ENCODE data around the gene LZTS2. TPM values are rescaled to one million over a fixed set of nuclear protein-coding genes. Genes with fewer than 3 reads are reported as not detected.
"Not testable (repeated sequence)": the region's sequence is repeated elsewhere in the genome, so short reads cannot be mapped to it uniquely, and the experiment has no call there.

Gene LZTS2, protein sequence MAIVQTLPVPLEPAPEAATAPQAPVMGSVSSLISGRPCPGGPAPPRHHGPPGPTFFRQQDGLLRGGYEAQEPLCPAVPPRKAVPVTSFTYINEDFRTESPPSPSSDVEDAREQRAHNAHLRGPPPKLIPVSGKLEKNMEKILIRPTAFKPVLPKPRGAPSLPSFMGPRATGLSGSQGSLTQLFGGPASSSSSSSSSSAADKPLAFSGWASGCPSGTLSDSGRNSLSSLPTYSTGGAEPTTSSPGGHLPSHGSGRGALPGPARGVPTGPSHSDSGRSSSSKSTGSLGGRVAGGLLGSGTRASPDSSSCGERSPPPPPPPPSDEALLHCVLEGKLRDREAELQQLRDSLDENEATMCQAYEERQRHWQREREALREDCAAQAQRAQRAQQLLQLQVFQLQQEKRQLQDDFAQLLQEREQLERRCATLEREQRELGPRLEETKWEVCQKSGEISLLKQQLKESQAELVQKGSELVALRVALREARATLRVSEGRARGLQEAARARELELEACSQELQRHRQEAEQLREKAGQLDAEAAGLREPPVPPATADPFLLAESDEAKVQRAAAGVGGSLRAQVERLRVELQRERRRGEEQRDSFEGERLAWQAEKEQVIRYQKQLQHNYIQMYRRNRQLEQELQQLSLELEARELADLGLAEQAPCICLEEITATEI
- polyA plus RNA-seq (ENCODE audit: insufficient read length in 4 of 4) = 10 to 100 TPM; 43.5 to 83.7 (median 70.8) TPM

DNA sequence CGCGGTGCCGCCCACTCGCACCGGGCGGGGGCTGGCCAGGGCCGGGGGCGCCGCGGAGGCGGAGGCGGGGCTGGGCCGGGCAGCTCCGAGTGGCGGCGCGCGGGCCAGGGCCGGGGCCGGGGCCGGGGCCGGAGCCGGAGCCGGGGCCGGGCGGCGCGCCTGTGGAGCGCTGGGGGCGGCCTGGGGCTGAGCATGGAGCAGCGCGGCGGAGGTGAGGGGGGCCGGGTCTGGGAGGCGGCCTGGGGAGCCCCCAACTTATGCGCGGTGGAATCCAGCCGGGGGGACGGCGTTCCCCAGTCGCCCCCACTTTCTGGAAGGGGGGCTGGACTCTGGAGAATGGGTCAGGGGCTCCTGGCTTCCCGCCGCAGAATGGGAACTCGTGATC is at the start of gene LZTS2:
Gene LZTS2, plus strand, starts transcription at position 67 of the 385 bp plus-strand sequence. CDS start 2,731 bp downstream, outside the sequence.
- no peak for DNase-seq (ENCODE audit: low read depth in 4 of 4, low spot score in 2 of 4)

DNA sequence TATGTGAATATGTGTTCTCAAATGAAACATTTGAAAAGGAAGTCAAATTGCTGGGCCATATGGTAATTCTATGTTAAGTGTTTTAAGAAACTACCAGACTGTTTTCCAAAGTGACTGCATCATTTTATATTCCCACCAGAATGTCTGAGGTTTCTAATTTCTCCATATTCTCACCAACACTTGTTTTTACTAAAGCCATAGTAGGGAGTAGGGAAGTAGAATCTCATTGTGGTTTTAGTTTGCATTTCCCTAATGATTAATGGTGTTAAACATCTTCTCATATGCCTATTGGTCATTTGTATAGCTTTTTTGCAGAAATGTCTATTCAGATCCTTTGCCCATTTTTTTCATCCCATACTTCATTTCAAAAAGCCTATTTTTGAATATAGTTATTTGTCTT is 39.4 kb upstream of the LZTS2 start:
- no peak for DNase-seq (ENCODE audit: low read depth in 4 of 4, low spot score in 2 of 4)

DNA sequence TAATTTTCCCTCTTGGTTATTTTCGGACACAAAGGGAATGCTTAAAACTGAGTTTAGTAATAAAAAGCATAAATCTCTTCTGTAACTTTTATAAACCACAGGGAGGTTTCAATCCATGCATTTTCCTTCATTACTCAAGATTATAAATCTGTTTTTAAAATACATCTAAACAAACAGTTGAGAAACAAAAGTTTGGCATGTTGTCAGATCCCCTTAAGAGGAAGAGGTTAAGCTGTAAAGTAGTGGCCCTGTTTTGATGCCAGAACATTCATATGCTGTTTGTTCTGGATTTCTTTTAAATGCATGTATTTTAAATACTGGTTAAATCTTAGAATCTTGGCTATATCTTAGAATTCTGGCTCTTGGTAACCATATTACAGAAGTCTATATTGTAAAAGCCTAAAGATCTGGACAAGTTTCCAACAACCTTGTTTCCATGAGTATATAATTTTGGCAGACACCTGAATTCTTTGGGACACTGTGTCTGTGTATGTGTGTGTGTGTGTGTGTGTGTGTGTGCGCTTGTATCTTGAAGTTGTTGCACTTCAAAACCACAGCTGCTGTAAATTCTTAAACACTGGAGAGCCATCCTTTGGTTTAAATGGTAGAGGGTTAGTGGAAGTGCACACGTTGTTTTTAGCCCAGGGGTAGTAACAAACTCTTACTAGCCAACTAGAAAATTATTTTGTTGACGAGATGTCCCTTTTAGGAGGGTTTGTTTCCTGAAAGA is 37.1 kb upstream of the LZTS2 start:
- no peak for DNase-seq (ENCODE audit: low read depth in 4 of 4, low spot score in 2 of 4)

DNA sequence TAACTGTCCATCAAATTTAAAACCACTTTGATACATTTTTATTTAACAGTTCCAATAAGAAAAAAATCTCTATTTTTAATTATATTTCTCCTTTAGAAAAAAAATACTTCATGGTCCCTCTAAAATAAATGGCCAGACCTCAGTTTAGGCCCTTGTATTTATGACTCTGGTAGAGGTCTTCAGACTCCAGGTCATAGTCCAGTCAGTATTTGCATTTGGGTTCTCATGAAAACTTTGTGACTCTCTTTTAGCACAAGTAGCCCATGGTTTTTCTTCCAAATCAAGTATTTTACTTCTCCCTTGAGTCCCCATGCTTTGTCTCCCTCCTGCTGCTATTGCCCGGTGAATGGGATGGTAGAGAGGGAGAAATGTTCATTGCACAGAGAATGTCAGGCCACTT is 35.8 kb upstream of the LZTS2 start:
- no peak for DNase-seq (ENCODE audit: low read depth in 4 of 4, low spot score in 2 of 4)

DNA sequence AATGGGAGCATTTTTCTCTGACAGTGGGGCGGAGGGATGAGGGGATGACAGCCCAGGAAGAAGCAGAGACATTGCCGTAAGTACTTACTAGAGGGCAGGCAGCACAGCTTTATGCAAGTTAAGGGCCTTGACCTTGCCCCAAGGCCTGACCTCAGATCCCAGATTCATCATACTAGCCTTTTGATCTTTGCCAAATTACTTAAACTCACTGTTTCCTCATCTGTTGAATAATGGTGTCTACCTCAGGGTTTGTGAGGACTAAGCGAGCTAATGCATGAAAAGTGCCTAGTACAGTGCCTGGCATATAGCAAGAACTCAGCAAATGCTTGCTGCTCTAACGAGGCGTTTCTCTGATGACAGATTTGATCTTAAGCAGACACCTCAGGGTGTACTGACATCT is 33.8 kb upstream of the LZTS2 start:
- DNase-seq (ENCODE audit: low read depth in 4 of 4, low spot score in 2 of 4) = no peak

DNA sequence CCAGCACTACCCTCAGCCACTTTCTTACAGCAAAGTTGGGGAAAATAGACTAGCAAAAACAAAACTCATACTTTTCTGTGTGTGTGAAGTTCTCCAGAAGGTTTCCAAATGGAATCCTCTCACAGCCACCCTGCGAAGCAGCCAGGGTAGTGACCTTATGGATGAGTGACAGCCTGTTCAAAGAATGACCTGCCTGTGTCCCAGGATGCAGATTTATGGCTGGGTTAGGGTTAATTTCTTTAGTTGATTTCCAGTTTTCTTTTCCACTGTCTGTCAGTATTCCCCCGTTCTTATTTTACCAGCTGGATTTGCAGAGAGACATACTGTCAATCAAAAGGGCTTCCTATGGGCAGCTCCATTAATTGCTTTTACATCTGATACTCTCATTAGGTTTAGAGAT is 32.7 kb upstream of the LZTS2 start:
- DNase-seq (ENCODE audit: low read depth in 4 of 4, low spot score in 2 of 4) = no peak

DNA sequence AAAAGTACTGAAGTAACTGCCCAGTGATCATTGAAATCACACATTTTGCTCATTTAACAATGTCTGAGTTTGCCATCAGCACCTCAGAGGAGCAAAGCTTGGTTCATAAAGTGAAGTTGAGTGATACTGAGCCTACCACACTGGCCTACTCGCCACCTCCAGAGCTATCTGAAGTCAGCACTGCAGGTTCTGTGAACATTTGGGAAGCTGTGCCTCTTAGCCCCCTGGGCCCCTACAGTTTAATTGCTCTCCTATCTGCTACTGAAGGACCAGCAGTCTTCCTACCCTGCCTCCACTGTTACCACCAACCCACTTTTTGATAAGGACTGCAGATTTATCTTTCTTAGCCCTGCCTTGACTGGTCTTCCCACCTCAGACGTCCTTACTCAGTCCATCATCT is 32.3 kb upstream of the LZTS2 start:
- DNase-seq (ENCODE audit: low read depth in 4 of 4, low spot score in 2 of 4) = no peak

DNA sequence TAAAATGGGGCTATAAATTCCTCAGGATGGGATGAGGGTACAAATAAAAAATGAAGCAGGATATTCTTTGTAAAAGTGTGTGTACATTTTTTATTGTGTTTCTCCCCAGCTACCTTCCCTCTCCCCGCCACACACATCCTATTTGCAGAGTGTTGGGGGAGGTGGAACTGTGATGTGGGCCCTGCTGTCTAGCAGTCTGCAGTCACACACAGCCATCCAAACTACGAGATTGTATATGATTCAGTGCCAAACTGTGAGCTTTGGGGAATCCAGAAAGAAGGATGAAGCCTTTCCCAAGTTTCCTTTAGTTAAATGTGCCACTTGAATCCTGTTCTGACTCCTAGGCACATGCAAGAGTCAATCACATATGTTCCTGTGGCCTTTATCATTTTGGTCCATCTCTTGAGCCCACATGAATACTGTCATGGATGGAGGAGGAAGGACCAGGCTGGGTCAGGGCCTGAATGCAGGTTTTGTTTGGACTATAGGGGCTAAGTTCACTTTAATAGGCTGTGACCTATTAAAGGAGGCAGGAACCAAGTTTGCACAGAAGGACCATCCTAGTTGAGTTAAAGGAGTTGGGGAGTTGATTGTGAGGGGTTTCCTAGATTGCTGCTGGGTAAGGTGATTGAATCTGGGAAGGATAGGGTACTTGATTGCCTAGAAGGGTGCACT is 31.4 kb upstream of the LZTS2 start:
- DNase-seq (ENCODE audit: low read depth in 4 of 4, low spot score in 2 of 4) = no peak

DNA sequence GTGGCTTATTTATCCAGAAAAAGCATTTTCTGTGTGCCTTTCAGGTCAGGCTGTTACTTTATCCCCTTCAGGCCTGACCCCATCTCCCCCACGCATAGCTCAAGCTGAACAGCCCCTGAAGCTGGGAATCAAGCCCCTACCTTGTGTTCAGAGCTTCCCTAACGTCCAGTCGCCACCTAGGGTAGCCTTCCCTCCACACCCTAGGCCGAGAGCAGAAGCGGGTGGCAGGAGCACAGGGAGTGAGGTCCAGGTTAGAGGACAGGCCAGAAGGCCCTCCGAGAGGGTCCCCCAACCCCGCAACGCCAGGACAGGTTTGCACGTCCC is 30.8 kb upstream of the LZTS2 start:
- no peak for DNase-seq (ENCODE audit: low read depth in 4 of 4, low spot score in 2 of 4)

DNA sequence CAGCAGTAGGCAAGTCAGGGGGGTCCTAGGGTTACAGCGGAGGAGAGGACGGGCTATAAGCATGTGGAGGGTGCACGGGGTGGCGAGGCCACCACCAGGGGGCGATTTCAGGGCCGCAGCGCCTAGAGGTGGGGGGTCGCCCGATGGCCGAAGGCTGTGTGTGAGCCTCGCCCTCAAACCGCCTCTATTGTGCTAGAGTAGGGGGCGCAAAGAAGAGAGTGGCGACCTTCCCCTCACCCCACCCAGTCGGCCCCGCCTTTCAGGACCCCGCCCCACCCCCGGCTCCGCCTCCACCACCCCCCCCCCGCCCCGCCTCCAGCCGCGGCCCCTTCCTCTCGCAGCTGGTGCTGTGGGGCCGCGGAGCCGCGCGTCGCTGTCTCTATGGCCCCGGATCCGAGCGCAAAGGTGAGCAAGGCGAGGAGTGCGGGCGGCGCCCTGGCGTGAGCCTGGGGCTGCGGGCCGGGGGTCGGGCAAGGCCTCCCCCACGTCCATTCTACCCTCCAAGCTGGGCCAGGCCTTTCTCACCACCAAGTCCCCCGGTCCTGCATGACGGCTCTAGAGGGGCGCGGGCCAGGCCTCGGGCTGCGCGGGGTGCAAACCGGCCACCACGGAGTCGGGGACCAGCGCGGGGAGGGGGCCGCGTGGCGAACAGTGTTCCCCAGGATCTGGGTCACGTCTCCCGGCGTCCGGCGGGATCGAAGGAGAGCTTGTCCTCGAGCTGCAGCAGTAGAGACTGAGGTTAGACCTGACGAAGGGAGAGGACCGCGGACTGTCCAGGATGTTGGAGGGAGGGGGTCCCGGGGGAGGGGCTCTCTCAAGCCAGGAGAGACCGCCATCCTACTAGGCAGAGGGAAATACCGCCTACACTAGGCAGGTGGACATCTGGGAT is 30.2 kb upstream of the LZTS2 start, which contains the start of gene SEMA4G:
Gene SEMA4G, plus strand, starts transcription at position 318 of the 889 bp plus-strand sequence. CDS start 3,409 bp downstream, outside the sequence.
- DNase-seq (ENCODE audit: low read depth in 4 of 4, low spot score in 2 of 4) = peak in 1 of 4 donors; percentile 35

DNA sequence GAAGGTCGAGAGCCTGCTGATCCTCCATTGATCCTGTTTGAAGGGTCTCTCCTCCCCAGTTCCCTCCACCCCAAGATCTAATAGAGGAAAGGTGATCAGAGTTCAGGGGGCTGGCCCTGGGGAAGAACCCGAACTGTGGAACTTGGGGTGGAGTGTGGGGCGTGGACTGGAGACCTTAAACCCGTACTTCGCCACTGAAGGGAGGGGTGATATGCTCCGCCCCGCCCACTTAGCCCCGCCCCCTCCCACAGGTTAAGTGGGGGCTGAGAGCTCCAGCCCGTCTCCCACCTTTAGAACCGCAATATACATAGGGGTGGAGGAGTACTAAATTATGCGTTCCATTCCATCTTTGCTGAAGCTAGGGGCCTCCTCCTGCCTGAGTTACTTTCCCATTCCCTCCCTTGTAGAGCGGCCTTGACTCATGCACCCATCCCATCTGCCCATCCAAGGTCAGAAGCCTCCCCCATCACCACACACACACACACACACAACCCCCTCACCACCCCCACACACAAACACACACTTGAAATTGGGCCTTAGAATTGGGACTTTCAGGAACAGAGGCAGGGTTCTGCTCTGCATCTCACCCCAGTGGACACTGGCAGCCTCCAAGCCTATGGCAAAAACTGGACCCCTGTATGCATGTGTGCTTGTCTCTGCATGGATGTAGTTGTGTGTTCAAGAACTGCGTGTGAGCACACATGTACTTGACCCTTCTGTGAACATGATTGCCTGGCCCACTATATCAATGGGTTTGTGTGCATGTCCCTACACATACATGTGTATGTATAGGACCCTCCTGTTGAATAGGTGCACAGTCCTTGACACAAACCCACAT is 29.3 kb upstream of the LZTS2 start:
- DNase-seq (ENCODE audit: low read depth in 4 of 4, low spot score in 2 of 4) = no peak

DNA sequence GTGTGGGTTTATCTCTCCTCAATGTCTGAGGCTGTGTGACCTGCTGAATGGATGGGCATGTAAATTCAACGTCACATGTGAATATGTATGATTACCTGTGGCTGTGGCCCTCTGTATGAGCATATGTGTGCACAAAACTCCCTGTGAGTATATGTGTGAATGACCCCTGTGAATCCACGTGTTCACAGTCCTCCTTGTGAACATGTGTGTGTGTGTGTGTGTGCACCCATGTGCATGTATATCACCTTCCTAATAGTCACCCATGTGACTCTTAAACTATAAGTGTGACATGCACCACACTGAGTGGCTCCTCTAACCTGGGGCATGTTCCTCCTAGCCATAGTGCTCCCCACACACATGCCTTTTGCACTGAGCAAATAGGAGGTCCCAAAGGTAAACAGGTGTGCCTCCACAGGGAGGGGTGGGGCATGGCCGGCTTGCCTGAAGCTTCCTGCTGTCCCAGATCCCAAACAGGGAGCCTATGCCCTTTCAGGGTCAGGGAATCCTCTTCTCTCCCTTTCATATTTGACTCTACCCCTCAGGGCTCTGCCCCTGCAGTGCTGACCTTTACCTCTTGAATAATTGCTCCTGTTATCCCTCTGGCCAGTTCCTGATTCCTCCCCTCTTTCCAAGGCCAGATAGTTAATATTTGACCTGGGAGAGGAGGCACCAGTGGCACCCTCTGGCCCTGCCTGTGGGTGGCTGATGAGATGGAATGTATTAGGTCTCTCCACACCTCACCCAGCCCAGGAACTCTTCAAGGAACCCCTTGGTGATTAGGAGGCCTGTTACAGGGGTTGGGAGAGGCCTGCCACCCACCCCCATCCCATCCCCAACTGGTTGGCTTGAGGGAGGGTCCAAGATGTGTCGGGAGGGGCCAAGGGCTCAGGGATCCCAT is 28.4 kb upstream of the LZTS2 start:
- DNase-seq (ENCODE audit: low read depth in 4 of 4, low spot score in 2 of 4) = no peak

DNA sequence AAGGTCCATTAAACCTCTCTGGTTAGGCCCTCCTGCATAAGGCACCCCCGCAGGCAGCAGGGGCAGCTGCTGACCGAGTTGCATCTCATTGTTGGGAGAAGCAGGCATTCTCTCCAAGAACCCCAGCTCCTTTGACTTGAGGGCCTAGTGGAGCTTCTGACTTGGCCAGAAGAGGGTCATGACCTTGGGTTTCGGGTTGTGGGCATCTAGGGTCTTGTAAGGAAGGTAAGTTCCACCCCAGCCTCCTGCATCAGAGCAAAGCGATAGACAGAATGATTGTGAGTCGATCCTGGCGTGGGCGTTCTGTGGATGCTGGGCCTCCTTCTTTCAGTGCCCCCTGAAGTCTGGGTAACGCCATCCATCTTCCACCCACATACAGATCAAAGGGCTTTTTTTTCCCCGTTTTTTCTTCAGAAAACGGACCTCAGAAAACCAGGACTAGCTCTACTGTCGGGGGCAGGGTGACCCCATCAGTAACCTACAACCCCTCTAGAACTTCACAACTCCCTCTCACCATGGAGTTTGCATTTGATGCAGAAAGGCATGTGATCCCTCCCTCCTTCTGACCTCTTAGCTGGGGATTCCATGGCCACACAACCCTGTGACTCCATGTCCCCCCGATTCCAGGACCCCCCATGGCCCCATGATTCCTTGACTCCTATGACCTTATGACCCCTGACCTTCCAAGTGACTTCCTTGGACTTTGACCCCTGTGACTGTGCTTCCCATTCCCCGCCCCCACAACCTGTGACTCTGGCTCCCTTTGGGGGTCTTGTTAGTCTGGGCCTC is 27.3 kb upstream of the LZTS2 start:
- no peak for DNase-seq (ENCODE audit: low read depth in 4 of 4, low spot score in 2 of 4)

DNA sequence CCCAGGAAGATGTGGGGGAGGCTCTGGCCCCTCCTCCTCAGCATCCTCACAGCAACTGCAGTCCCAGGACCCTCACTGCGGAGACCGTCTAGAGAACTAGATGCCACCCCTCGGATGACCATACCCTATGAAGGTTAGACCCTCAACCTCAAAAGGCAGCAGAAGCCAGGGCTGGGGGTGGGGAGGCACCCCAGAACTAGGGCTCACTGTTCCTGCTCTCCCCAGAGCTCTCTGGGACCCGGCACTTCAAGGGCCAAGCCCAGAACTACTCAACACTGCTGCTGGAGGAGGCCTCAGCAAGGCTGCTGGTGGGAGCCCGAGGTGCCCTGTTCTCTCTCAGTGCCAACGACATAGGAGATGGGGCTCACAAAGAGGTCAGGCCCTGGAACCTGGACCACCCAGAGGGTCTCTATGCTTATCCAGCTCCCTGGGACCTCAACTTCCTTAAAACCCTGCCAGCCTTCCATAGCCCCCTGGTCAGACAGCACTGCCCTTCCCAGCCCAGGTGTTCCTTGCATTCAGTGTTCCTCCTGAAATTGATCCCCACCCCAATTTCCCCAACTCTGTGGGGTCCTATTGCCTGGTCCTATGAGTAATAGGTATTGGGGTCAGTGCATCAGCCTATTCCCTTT is 26.6 kb upstream of the LZTS2 start:
- DNase-seq (ENCODE audit: low read depth in 4 of 4, low spot score in 2 of 4) = no peak

DNA sequence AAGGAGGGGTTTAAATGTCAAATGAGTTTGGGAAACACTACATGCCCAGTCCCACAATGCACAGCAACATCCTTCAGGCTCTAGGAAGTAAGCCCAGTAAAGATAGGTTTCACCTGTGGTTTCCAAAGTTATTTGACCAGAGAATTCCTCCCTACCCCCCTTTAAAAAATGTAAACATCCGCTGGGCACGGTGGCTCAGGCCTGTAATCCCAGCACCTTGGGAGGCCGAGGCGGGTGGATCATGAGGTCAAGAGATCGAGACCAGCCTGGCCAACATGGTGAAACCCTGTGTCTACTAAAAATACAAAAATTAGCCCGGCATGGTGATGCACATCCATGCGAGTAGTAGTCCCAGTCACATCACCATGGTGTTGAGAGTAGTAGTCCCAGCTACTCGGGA is 24.2 kb upstream of the LZTS2 start:
- DNase-seq (ENCODE audit: low read depth in 4 of 4, low spot score in 2 of 4) = not testable (repeated sequence)

DNA sequence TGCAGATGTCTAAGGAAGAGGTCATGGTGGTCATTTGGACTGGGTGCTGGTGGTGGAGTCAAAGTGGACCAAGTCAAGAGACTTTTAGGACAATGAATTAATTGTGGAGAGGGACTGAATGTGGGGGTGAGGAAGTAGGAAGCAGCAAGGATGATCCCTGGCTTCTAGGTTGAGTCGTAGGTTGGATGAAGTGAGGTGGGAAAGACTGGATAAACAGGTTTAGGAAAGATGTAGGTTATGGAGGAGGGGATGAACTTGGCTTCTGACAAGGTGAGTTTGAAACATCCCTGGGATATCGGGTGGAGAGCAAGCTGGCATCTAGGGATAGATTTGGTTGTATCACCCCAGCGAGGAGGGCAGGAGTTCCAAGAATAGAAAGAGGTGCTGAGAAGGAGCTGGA is 22.7 kb upstream of the LZTS2 start:
- no peak for DNase-seq (ENCODE audit: low read depth in 4 of 4, low spot score in 2 of 4)

DNA sequence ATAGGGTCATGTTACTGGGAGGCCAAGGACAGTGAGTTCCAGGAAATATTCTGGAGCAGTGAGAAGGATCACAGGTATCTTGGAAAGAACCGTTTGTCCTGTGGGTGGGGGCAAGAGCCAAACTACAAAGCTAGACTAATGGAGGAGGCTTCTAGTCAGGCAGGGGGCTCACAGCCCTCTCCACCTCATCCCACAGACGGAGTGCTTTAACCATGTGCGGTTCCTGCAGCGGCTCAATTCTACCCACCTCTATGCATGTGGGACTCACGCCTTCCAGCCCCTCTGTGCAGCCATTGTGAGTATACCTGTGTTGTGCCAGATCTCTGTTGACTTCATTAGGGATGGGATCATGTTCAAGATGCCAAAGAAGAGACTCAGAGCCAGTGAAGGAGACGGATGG is 22.2 kb upstream of the LZTS2 start:
- DNase-seq (ENCODE audit: low read depth in 4 of 4, low spot score in 2 of 4) = no peak
